ENCODE measurements around the gene TCL1A. TPM values are rescaled to one million over a fixed set of nuclear protein-coding genes. Genes with fewer than 3 reads are reported as not detected.
"Not testable (repeated sequence)": the region's sequence is repeated elsewhere in the genome, so short reads cannot be mapped to it uniquely, and the experiment has no call there.

Gene TCL1A
- total RNA-seq, 1 donor from 2014 or later: not detected

DNA sequence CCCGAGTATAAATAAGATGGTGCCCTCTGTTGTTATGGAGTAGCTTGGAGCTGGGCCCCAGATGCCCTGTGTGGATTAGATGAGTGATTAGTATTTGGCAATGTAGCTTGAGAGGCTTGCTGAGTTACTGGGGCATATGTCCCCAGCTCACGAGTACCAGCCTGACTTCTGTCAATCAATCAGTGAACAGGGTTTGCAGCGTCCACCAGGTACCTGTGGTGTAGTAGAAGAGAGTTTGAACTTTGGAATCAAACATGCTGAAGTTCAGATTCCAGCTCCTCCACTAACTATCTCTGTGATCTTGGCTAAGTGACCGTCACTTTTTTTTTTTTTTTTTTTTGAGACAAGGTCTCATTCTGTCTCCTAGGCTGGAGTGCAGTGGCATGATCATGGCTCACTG is 39.3 kb downstream of the TCL1A start:
- DNase-seq: no peak

GRCh38 chr14:95668235-95668772 is 45.6 kb downstream of the TCL1A start:
- no peak for DNase-seq

- no peak for DNase-seq
Observed at GRCh38 chr14:95667249-95667693, 46.7 kb downstream of the TCL1A start.

- no peak for DNase-seq
Observed at GRCh38 chr14:95666450-95666849, 47.5 kb downstream of the TCL1A start.

DNA sequence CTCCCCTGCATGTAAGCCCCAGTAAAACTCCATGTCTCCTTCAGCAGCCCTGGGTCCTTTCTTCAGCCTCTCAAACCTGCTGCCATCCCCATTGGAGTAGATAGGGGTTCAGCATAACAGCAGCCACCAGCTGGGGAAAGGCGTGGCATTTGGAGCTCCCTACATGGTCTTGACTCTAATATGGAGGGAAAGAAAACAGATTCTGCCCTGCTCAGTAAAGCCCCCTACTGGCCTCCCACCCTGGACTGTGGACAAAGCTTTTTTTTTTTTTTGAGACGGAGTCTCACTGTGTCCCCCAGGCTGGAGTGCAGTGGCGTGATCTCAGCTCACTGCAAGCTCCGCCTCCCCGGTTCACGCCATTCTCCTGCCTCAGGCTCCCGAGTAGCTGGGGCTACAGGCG is 48.4 kb downstream of the TCL1A start:
- DNase-seq: not testable (repeated sequence)

- no peak for DNase-seq
Observed at GRCh38 chr14:95664546-95664945, 49.4 kb downstream of the TCL1A start.

- DNase-seq: no peak
Observed at GRCh38 chr14:95664066-95664465, 49.9 kb downstream of the TCL1A start.

- DNase-seq: no peak
Observed at GRCh38 chr14:95663226-95663797, 50.6 kb downstream of the TCL1A start.

GRCh38 chr14:95662376-95663186 is 51.3 kb downstream of the TCL1A start:
- no peak for DNase-seq

DNA sequence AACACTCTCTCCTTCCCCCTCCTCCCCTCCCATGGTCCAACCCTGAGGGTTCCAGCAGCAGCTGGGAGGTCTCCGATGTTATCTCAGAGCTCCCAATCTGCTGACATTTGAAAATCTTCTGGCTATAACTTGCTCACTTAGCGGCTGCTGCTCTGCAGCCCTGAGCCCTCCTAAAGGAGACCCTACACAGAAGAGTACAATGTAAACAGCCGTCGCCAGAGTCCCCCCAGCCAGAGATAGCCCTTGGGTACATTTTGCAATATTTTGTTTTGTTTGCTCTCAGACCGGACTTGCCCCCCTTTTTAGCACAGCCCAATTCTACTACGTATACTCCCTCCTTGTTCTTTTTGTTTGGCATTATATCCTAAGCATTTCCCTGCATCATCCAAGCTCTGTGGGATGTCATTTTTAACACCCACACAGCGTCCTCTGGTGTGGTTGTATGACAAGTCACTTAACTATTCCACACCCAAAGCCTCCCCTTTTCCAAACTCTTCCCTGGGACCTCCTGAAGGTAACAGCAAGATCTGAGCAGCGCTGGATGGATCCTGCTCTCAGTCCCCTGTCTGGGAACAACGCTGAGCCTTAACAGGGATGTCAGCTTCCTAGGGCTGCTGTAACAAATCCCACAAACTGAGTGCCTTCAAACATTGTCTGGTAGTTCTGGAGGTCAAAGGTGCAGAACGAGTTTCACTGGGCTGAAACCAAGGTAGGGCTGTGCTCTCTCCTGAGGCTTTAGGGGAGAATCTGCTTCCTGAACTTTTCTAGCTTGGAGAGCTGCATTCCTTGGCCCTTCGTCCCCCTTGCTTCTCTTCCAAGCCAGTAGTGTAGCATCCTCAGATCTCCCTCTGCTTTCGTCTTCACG is 53.0 kb downstream of the TCL1A start:
- DNase-seq: no peak

DNA sequence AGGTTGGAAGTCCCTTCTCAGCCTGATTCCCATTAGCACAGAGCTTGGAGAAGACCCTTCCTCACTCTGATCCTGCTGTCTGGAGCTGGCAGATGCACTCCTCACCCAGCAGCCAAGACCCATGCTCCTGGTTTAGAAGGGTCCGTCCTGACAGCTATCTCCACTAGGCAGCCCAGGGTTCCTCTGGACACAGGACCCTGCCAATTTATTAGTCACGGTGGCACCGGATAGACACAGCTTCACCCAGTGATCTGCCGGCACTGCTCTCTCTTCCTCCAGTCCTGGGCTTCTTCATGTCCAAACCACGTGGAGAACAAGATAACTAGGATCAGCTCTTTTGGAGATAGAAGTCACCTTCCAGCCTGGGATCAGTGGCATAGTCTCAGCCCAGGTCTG is 53.9 kb downstream of the TCL1A start:
- DNase-seq: no peak

Other genes with a start within 250 kb of the TCL1A start
- gene SYNE3, start 197.5 kb downstream of the TCL1A start, total RNA-seq: 15.5 and 33.6 TPM in 2 replicates
- gene GLRX5, start 179.1 kb downstream of the TCL1A start, total RNA-seq: 50.2 and 56.9 TPM in 2 replicates
- gene TCL1B, start 27.7 kb downstream of the TCL1A start, total RNA-seq: not detected in 2 replicates
- not detected in 2 replicates for gene TUNAR, start 162.7 kb upstream of the TCL1A start, total RNA-seq

Measured in dermis blood vessel endothelial cell (primary cell).